ENCODE measurements around the gene FCHSD2.
"Not testable (repeated sequence)": the region's sequence is repeated elsewhere in the genome, so short reads cannot be mapped to it uniquely, and the experiment has no call there.

Gene FCHSD2

GRCh38 chr11:72815110-72815618, 327.0 kb downstream of the FCHSD2 start:
- peak overlapping the region; percentile 95 for H3K27ac Mint-ChIP-seq
- ATAC-seq (no peak), DNase-seq (no peak)
- H3K36me3 Mint-ChIP-seq (ENCODE audit: low read depth): peaks cover 32% of the 10 kb centered on the region
- H3K9me3 Mint-ChIP-seq: no peaks in the 10 kb centered on the region
- peaks cover 43% of the 10 kb centered on the region for H3K4me1 Mint-ChIP-seq
- H3K27me3 Mint-ChIP-seq: no peaks in the 10 kb centered on the region
- peak overlapping the region; percentile 93 for H3K4me3 Mint-ChIP-seq

DNA sequence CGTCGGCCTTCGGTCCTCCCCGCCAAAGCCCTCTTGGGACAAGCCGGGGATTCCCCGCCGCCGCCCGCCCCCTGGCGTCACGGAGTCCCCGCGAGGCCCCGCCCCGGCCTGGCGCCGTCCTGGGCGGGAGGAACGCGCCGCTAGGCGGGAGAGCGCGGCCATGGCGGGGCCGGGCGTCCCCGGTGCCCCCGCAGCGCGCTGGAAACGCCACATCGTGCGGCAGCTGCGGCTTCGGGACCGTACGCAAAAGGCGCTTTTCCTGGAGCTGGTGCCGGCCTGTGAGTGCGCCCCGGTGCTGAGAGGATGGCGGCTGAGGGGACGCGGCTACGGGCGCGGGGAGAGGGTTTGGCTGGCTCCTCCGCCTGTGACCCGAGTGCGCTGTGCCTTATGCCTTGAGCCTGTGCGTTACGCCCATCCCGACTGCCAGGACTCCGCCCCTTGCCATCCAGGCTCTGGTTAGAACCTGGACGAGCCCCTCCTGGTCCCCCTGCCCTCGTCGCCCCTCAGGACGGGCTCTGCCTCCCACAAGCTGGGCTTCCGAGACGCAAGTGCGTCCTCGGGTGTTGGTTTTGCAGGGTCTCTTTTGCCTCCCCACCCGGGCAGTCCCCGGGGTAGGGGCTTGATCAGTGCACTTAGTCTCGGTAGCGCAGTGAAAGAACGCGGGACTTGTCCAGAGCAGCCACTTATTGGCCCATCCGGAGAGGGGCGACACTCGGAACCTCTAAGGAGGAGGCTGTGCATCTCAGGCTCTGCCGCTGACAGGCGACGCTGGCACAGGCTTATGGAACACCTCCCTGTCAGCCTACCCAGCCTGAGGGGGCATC, 327.6 kb downstream of the FCHSD2 start, which contains the start of gene ATG16L2:
Gene ATG16L2 (plus strand): TSS at position 126 of the 824 bp plus-strand sequence. CDS start 35 bp downstream, at position 161.
- Mint-ChIP-seq H3K4me3 (peak within 1 kb of the TSS; percentile 93), H3K4me1 (peaks cover 41% of the 10 kb centered on the region), H3K9me3 (no peaks in the 10 kb centered on the region), H3K27me3 (no peaks in the 10 kb centered on the region), H3K27ac (peak within 1 kb of the TSS; percentile 95), H3K36me3 (ENCODE audit: low read depth) (peaks cover 35% of the 10 kb centered on the region)
- ATAC-seq (peak; percentile 63), DNase-seq (peak; percentile 93)

DNA sequence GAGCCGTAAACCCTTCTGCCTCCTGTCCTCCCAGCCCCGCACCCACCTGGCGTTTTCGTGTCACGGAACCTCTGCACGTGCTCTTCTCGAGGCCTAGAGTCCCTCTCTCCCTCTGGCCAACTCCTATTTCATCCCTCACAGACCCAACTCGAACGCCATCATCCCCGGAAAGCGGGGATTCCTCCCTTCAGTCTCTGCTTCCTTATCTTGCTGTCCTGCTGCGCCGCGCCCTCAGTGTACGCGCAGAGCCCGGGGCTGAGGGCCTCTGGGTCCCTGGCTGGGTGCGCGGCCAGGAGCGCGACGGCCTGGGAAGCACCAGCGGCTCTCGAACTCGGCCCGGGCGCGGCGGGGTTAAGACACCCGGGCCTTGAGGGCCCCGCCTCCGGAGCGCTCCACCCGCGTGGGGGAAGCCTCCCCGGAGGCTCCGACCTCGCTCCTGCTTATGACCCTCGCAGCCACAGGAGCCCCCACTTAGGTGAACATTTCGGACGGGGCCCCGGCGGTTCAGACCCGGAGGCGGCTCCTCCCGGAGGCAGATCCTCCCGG, 328.3 kb downstream of the FCHSD2 start:
- Mint-ChIP-seq H3K27ac (peak overlapping the region; percentile 91), H3K4me3 (peak overlapping the region; percentile 93), H3K9me3 (no peaks in the 10 kb centered on the region), H3K36me3 (ENCODE audit: low read depth) (peaks cover 34% of the 10 kb centered on the region), H3K27me3 (no peaks in the 10 kb centered on the region), H3K4me1 (peaks cover 41% of the 10 kb centered on the region)
- ATAC-seq (peak; percentile 50), DNase-seq (peak; percentile 87)

DNA sequence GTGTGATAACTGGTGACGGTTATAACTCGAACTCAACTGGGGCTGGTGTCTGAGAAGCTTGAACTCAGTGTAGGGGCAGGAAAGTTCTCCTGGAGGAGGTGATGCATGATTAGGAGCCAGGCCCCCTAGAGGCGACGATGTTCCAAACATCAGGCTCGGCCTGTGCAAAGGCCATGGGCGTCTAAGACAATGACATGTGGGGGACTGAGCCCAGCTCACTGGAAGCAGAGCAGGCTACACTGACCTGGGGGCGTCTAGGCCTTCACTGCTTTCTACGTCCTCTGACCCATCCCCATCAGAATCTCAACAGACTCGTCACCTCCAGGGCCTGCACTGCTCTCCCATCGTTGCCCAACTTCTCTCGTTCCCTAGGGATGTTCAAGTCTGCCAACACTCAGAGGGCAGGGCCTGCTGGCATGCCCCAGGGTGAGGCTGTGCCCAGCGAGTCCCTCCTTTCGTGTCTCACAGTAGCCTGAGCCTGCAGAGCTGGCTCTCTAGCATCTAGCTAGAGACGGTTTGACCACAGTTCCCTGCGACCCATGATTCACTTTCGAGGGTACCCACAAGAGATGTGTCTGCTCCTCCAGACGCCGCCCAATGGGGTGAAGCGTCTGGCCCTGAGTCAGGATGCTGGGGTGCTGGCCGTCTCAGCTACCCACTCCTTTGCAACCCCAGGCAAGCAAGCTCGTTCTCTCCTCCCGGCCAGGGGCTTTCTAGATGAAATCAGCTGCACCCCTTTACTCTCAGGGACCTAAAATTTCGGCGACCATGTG, 329.0 kb downstream of the FCHSD2 start:
- Mint-ChIP-seq H3K27ac (peak overlapping the region; percentile 91), H3K27me3 (no peaks in the 10 kb centered on the region), H3K9me3 (no peaks in the 10 kb centered on the region), H3K36me3 (ENCODE audit: low read depth) (peaks cover 39% of the 10 kb centered on the region), H3K4me3 (peak overlapping the region; percentile 93), H3K4me1 (peaks cover 44% of the 10 kb centered on the region)
- ATAC-seq (peak; percentile 70), DNase-seq (peak; percentile 81)

DNA sequence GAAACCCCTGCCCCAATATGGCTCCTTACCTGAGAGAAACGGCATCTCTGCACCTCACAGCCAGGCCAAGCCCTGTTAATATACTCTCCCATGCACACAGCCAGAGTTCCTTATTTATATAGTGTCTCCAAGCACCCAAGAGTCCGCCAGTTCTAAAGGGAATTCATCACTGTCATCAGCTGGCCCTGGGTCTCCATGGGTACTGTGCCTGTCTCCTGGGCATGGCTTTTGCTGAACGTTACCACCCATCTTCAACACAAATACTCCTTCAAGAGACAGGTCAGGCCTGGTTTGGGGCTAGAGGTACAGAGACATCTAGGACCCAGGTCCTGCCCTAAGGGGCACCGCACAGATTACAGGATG, 329.5 kb downstream of the FCHSD2 start:
- ATAC-seq (no peak), DNase-seq (no peak)
- Mint-ChIP-seq H3K4me3 (peak overlapping the region; percentile 93), H3K27ac (peak overlapping the region; percentile 91), H3K4me1 (peaks cover 43% of the 10 kb centered on the region), H3K27me3 (no peaks in the 10 kb centered on the region), H3K9me3 (no peaks in the 10 kb centered on the region), H3K36me3 (ENCODE audit: low read depth) (peaks cover 39% of the 10 kb centered on the region)

- not testable (repeated sequence) for H3K9me3 Mint-ChIP-seq, H3K27me3 Mint-ChIP-seq, H3K27ac Mint-ChIP-seq, ATAC-seq, DNase-seq
- H3K4me1 Mint-ChIP-seq: peaks cover 43% of the 10 kb centered on the region
- peaks cover 38% of the 10 kb centered on the region for H3K36me3 Mint-ChIP-seq (ENCODE audit: low read depth)
- peak overlapping the region; percentile 93 for H3K4me3 Mint-ChIP-seq
Observed at GRCh38 chr11:72811686-72812085, 330.4 kb downstream of the FCHSD2 start.

DNA sequence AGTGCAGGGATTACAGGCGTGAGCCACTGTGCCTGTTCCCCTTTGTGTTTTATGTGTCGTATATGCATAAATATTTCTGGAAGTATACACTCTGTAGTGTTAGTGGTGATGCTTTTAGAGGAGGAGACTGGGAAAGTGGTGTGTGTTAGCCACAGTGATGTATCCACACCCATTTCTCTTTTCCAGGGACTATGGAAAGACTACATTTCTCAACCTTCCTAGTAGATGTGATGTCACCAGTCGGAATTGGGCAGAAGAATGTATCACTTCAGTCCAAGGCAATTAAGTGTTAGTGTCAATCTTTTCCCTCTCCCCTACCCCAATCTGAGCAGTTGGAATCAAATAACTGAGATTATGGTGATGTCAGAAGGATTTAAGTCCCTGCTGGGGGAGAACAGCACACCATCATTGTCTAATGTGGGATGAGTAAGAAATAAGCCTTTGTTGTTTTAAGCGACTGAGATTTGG, 333.8 kb downstream of the FCHSD2 start:
- H3K27ac Mint-ChIP-seq: no peak overlapping the region
- no peak for DNase-seq

DNA sequence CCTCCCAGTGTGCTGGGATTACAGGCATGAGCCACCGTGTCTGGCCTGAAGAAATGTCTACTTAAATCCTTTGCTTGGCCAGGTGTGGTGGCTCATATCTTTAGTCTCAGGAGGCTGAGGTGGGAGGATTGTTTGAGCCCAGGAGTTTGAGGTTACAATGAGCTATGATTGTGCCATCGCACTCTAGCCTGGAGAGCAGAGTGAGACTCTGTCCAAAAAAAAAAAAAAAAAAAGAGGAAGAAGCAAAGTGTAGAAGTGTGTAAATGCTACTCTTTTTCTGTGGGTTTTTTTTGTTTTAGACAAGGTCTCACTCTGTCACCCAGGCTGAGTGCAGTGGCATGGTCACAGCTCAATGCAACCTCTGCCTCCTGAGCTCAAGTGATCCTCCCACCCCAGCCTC, 334.3 kb downstream of the FCHSD2 start:
- Mint-ChIP-seq H3K4me1 (peaks cover 24% of the 10 kb centered on the region), H3K36me3 (ENCODE audit: low read depth) (peaks cover 37% of the 10 kb centered on the region), H3K4me3 (no peak overlapping the region), H3K27ac (no peak overlapping the region), H3K9me3 (no peaks in the 10 kb centered on the region), H3K27me3 (no peaks in the 10 kb centered on the region)
- ATAC-seq: no peak
- no peak for DNase-seq

More for the DNA sequence above, 333.8 kb downstream of the FCHSD2 start:
- no peak for ATAC-seq
- peaks cover 41% of the 10 kb centered on the region for H3K36me3 Mint-ChIP-seq (ENCODE audit: low read depth)
- H3K9me3 Mint-ChIP-seq: no peaks in the 10 kb centered on the region
- no peaks in the 10 kb centered on the region for H3K27me3 Mint-ChIP-seq
- H3K4me1 Mint-ChIP-seq: peaks cover 28% of the 10 kb centered on the region
- no peak overlapping the region for H3K4me3 Mint-ChIP-seq

GRCh38 chr11:72807021-72807693, 335.0 kb downstream of the FCHSD2 start:
- no peaks in the 10 kb centered on the region for H3K27me3 Mint-ChIP-seq
- ATAC-seq (no peak), DNase-seq (no peak)
- peaks cover 19% of the 10 kb centered on the region for H3K4me1 Mint-ChIP-seq
- H3K9me3 Mint-ChIP-seq: no peaks in the 10 kb centered on the region
- H3K4me3 Mint-ChIP-seq: no peak overlapping the region
- peaks cover 33% of the 10 kb centered on the region for H3K36me3 Mint-ChIP-seq (ENCODE audit: low read depth)
- H3K27ac Mint-ChIP-seq: no peak overlapping the region

GRCh38 chr11:72806378-72806777, 335.7 kb downstream of the FCHSD2 start:
- H3K36me3 Mint-ChIP-seq (ENCODE audit: low read depth): peaks cover 27% of the 10 kb centered on the region
- not testable (repeated sequence) for H3K4me3 Mint-ChIP-seq, H3K9me3 Mint-ChIP-seq, H3K27me3 Mint-ChIP-seq, DNase-seq, ATAC-seq
- peaks cover 13% of the 10 kb centered on the region for H3K4me1 Mint-ChIP-seq
- H3K27ac Mint-ChIP-seq: peak overlapping the region; percentile 18

- no peaks in the 10 kb centered on the region for H3K27me3 Mint-ChIP-seq
- peaks cover 19% of the 10 kb centered on the region for H3K36me3 Mint-ChIP-seq (ENCODE audit: low read depth)
- peaks cover 7% of the 10 kb centered on the region for H3K4me1 Mint-ChIP-seq
- DNase-seq (no peak), ATAC-seq (no peak)
- no peak overlapping the region for H3K4me3 Mint-ChIP-seq
- H3K27ac Mint-ChIP-seq: no peak overlapping the region
- no peaks in the 10 kb centered on the region for H3K9me3 Mint-ChIP-seq
Observed at GRCh38 chr11:72805216-72805615, 336.9 kb downstream of the FCHSD2 start.

DNA sequence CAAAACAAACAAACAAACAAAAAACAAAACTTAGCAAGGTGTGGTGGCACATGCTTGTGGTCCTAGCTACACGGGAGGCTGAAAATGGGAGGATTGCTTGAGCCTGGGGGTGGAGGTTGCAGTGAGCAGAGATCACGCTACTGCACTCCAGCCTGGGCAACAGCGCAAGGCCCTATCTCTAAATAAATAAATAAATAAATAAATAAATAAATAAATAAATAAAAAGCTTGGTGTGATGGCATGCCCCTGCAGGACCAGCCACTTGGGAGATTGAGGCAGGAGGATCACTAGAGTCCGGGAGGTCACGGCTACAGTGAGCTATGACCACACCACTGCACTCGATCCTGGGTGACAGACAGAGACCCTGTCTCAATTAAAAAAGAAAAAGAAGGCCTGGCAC, 339.3 kb downstream of the FCHSD2 start:
- H3K4me1 Mint-ChIP-seq: peaks cover 4% of the 10 kb centered on the region
- no peaks in the 10 kb centered on the region for H3K9me3 Mint-ChIP-seq
- DNase-seq (no peak), ATAC-seq (no peak)
- no peak overlapping the region for H3K27ac Mint-ChIP-seq
- H3K4me3 Mint-ChIP-seq: no peak overlapping the region
- H3K27me3 Mint-ChIP-seq: no peaks in the 10 kb centered on the region
- H3K36me3 Mint-ChIP-seq (ENCODE audit: low read depth): peaks cover 7% of the 10 kb centered on the region

GRCh38 chr11:72799441-72799840, 342.7 kb downstream of the FCHSD2 start:
- ATAC-seq: no peak
- H3K27ac Mint-ChIP-seq: no peak overlapping the region
- H3K4me1 Mint-ChIP-seq: peaks cover 4% of the 10 kb centered on the region
- H3K36me3 Mint-ChIP-seq (ENCODE audit: low read depth): peaks cover 2% of the 10 kb centered on the region
- no peaks in the 10 kb centered on the region for H3K9me3 Mint-ChIP-seq
- DNase-seq: no peak
- no peaks in the 10 kb centered on the region for H3K27me3 Mint-ChIP-seq
- H3K4me3 Mint-ChIP-seq: no peak overlapping the region

GRCh38 chr11:72798361-72798760, 343.8 kb downstream of the FCHSD2 start:
- DNase-seq (no peak), ATAC-seq (no peak)
- H3K27me3 Mint-ChIP-seq: no peaks in the 10 kb centered on the region
- H3K27ac Mint-ChIP-seq: no peak overlapping the region
- no peak overlapping the region for H3K4me3 Mint-ChIP-seq
- peaks cover 14% of the 10 kb centered on the region for H3K4me1 Mint-ChIP-seq
- H3K36me3 Mint-ChIP-seq (ENCODE audit: low read depth): peaks cover 2% of the 10 kb centered on the region
- H3K9me3 Mint-ChIP-seq: no peaks in the 10 kb centered on the region

Data from activated naive CD8-positive, alpha-beta T cell treated with anti-CD3 and anti-CD28 coated beads, Interleukin-2, amount 50 U/mL, for 24 hours (primary cell).